Measurements from ENCODE around the gene AUTS2.

Gene AUTS2

DNA sequence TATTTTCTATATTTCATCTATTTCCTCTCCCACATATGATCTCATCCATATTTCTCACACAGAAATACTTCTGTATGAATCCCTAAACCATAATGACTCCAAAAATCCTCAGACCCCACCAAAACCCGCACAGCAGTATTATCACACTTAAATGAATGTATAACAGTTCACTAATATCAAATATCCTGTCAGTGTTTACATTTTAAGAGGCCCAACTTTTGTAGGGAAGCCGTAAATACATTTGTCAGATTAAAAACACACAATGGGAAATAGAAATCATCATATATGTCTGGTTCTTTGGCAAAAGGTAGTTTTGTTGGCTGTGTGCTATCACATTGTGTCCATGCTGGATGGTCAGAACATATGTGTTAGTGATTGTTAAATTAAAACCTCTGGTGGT is 4.2 kb downstream of the AUTS2 start:
- Histone ChIP-seq H3K4me1 (ENCODE audit: insufficient read depth, low read length) (peaks cover 11% of the 10 kb centered on the region; the same call in 1 of the 2 replicates), H3K9ac (ENCODE audit: low read depth, low read length) (no peak overlapping the region), H3K9me3 (ENCODE audit: insufficient read depth, low read depth, low read length) (no peaks in the 10 kb centered on the region), H3K4me3 (ENCODE audit: low read length) (no peak overlapping the region), H3K27ac (ENCODE audit: low read length) (no peak overlapping the region), H3K36me3 (ENCODE audit: insufficient read depth, low read depth, low read length) (no peaks in the 10 kb centered on the region), H3K27me3 (ENCODE audit: insufficient read depth, low read length) (peaks cover 80% of the 10 kb centered on the region)

DNA sequence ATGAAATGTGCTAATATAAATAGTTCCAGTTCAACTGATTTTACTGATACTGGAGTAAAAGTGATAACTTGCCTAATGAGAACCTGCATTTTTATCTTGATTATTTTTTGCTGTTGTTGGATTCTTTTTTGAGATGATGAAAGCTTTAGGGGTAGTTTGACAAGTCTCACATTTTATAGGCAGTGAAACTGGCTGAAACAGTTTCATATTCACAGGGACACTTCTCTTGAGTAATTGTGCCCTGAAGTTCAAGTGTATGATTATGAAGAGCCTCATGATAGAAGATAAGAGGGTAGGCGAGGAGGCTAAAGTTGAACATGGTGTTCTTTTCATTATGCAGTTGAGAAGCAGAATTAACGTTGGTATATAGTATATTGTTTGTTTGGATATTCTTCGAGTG is 5.1 kb downstream of the AUTS2 start:
- peaks cover 11% of the 10 kb centered on the region; the same call in 1 of the 2 replicates for H3K4me1 ChIP-seq (ENCODE audit: insufficient read depth, low read length)

DNA sequence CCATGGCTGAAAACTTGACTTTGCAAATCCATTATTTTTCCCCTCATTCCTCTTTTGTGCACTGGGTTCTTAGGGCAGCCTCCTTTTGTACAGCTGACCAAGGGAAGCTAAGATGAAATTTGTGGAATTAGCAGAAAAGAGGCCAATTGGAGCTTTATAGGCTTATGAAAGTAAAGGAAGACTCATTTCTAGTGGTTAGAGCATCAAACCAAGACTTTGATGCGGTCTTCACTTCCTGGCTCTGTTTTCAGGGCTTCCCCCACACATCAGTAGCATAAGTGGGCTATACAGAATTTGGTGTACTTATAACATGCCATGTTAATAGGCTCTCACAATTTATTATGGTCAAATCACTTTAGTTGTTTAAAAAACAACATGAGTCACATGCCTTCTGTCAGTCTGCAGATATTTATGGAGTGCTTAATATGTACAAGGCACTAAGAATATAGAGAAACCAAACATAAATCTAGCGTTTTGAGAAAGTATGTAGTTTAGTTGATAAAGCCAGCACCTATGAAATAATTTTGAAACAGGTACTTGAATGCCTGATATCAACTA is 5.7 kb downstream of the AUTS2 start:
- Histone ChIP-seq H3K4me1 (ENCODE audit: insufficient read depth, low read length) (peaks cover 16% of the 10 kb centered on the region; the same call in 1 of the 2 replicates), H3K36me3 (ENCODE audit: insufficient read depth, low read depth, low read length) (no peaks in the 10 kb centered on the region), H3K27me3 (ENCODE audit: insufficient read depth, low read length) (peaks cover 93% of the 10 kb centered on the region), H3K9me3 (ENCODE audit: insufficient read depth, low read depth, low read length) (no peaks in the 10 kb centered on the region), H3K27ac (ENCODE audit: low read length) (no peak overlapping the region), H3K4me3 (ENCODE audit: low read length) (no peak overlapping the region), H3K9ac (ENCODE audit: low read depth, low read length) (no peak overlapping the region)

More for the DNA sequence above, 5.1 kb downstream of the AUTS2 start:
- H3K27ac ChIP-seq (ENCODE audit: low read length), result no peak overlapping the region
- no peak overlapping the region for H3K4me3 ChIP-seq (ENCODE audit: low read length)
- peaks cover 86% of the 10 kb centered on the region for H3K27me3 ChIP-seq (ENCODE audit: insufficient read depth, low read length)
- H3K9me3 ChIP-seq (ENCODE audit: insufficient read depth, low read depth, low read length), result no peaks in the 10 kb centered on the region
- H3K36me3 ChIP-seq (ENCODE audit: insufficient read depth, low read depth, low read length), result no peaks in the 10 kb centered on the region
- H3K9ac ChIP-seq (ENCODE audit: low read depth, low read length), result no peak overlapping the region

DNA sequence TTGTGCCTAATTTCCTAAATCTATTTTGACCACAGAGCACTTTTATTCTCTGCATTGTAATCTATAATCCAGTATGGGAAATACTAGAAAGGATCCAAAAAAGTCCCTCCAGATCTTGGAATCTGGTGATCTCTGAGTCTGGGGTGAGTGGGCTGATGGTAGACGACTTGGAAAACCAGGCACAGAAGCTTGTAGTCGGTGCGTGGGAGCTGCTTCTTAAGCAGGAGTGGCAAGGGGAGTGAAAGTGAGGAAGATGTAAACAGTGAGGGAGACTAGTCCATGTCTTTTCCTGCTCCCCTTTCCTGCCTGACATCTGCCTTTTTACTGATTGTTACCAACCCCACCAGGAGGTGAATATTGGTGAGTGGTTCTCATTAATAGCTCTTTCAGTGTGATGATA is 6.8 kb downstream of the AUTS2 start:
- Histone ChIP-seq H3K9ac (ENCODE audit: low read depth, low read length) (no peak overlapping the region), H3K36me3 (ENCODE audit: insufficient read depth, low read depth, low read length) (no peaks in the 10 kb centered on the region), H3K27ac (ENCODE audit: low read length) (no peak overlapping the region), H3K9me3 (ENCODE audit: insufficient read depth, low read depth, low read length) (no peaks in the 10 kb centered on the region), H3K4me3 (ENCODE audit: low read length) (no peak overlapping the region), H3K4me1 (ENCODE audit: insufficient read depth, low read length) (peaks cover 22% of the 10 kb centered on the region; the same call in 1 of the 2 replicates), H3K27me3 (ENCODE audit: insufficient read depth, low read length) (peaks cover 100% of the 10 kb centered on the region)

DNA sequence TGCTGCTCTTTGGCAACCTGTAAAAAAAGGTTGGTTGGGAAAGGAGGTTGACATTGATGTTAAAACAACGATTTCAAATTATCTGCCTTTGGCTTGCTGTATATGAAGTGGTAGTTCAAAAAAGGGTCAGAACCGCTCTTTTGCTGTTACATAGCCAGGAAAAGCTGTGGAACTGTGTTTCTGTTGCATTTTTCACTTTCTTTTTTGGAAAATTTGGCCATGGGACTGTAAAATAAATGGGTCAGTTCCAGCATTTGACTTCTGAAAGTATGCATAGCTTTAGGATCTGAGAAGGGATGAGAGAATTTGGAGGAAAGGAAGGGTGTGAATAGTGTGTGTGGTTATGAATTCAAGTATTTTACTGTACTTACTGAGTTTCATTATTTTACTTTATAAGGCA is 7.3 kb downstream of the AUTS2 start:
- Histone ChIP-seq H3K27me3 (ENCODE audit: insufficient read depth, low read length) (peaks cover 100% of the 10 kb centered on the region), H3K4me1 (ENCODE audit: insufficient read depth, low read length) (peaks cover 19% of the 10 kb centered on the region; the same call in 1 of the 2 replicates)

DNA sequence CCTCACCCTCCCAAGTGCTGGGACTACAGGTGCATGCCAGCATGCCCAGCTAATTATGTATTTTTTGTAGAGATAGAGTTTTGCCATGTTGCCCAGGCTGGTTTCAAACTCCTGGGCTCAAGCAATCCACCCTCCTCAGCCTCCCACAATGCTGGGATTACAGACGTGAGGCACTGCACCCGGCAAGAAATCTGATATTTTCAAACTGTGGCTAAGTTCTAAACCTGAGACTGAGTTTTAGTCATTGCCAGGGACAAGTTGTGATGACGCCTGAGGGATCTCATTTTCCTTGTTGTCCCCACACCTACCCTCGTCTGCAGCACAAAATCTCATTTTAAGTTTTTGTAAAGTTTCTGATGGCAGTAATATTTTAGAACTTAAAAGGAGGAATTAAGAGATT is 9.8 kb downstream of the AUTS2 start:
- no peaks in the 10 kb centered on the region for H3K36me3 ChIP-seq (ENCODE audit: insufficient read depth, low read depth, low read length)
- H3K4me3 ChIP-seq (ENCODE audit: low read length), result no peak overlapping the region
- H3K4me1 ChIP-seq (ENCODE audit: insufficient read depth, low read length), result peaks cover 11% of the 10 kb centered on the region; the same call in 1 of the 2 replicates
- H3K9ac ChIP-seq (ENCODE audit: low read depth, low read length), result no peak overlapping the region
- H3K9me3 ChIP-seq (ENCODE audit: insufficient read depth, low read depth, low read length), result no peaks in the 10 kb centered on the region
- H3K27me3 ChIP-seq (ENCODE audit: insufficient read depth, low read length), result peaks cover 100% of the 10 kb centered on the region
- H3K27ac ChIP-seq (ENCODE audit: low read length), result no peak overlapping the region

More for the DNA sequence above, 7.3 kb downstream of the AUTS2 start:
- no peaks in the 10 kb centered on the region for H3K9me3 ChIP-seq (ENCODE audit: insufficient read depth, low read depth, low read length)
- no peaks in the 10 kb centered on the region for H3K36me3 ChIP-seq (ENCODE audit: insufficient read depth, low read depth, low read length)
- no peak overlapping the region for H3K9ac ChIP-seq (ENCODE audit: low read depth, low read length)
- no peak overlapping the region for H3K27ac ChIP-seq (ENCODE audit: low read length)
- H3K4me3 ChIP-seq (ENCODE audit: low read length), result no peak overlapping the region

DNA sequence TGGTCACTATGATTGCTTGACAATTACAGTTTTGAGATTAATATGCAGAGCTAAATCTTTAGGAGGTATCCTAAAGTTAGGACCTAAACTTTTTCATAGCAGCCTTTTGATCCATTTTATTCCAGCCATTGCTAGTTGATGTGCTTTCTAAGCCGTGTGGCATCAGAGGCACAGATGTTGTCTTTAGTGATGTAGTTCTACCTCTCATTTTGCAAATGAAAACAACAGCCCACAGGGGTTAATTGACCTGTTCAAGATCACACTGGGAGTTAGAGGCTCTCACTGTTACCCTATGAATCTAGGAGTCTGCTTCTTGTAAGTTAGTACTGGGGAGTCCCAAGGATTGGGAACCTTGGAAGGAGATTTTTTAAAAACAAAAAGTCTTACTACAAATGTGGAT is 10.6 kb downstream of the AUTS2 start:
- H3K4me1 ChIP-seq (ENCODE audit: insufficient read depth, low read length), result peaks cover 17% of the 10 kb centered on the region; the same call in 1 of the 2 replicates

DNA sequence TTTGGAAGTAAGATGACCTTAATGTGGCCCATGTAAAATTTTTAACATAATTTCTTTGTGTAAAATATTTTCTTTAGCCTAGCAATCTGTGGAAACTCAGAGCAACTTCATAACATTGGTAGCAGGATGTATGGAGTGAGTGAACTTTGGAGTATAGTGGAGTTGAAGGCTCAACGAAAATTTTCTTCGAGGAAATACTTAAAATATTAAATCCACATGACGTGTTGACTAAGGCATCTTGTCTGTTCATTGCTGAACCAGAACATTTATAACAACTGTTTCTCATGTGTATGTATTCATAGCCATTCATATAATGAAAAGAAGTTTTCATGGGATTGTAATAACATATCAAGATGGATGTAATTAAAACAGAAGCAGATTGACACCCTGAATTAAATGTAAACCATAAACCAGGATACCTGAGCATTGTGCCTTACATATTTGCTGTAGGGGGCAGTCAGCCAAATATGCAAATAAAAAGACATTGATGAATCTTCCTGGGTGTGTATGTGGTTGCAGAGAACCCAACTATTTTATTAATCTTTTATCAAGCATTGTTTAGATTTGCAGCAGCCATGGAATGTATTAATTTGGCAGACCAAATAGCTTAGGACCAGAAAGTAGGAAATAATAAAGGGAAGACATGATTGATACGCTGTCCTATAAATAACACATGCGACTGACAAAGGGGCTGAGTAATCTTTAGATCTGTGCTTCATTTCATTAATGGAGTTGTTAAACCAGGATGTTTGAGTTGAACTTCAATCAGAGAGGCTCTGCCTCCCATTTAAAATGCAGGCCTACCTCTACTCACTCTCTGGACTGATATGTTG is 11.5 kb downstream of the AUTS2 start:
- Histone ChIP-seq H3K4me3 (ENCODE audit: low read length) (no peak overlapping the region), H3K27me3 (ENCODE audit: insufficient read depth, low read length) (peaks cover 100% of the 10 kb centered on the region), H3K9me3 (ENCODE audit: insufficient read depth, low read depth, low read length) (no peaks in the 10 kb centered on the region), H3K9ac (ENCODE audit: low read depth, low read length) (no peak overlapping the region), H3K36me3 (ENCODE audit: insufficient read depth, low read depth, low read length) (no peaks in the 10 kb centered on the region), H3K4me1 (ENCODE audit: insufficient read depth, low read length) (peaks cover 19% of the 10 kb centered on the region; the same call in 1 of the 2 replicates), H3K27ac (ENCODE audit: low read length) (no peak overlapping the region)

More for the DNA sequence above, 10.6 kb downstream of the AUTS2 start:
- Histone ChIP-seq H3K9ac (ENCODE audit: low read depth, low read length) (no peak overlapping the region), H3K27ac (ENCODE audit: low read length) (no peak overlapping the region), H3K36me3 (ENCODE audit: insufficient read depth, low read depth, low read length) (no peaks in the 10 kb centered on the region), H3K9me3 (ENCODE audit: insufficient read depth, low read depth, low read length) (no peaks in the 10 kb centered on the region), H3K4me3 (ENCODE audit: low read length) (no peak overlapping the region), H3K27me3 (ENCODE audit: insufficient read depth, low read length) (peaks cover 100% of the 10 kb centered on the region)

DNA sequence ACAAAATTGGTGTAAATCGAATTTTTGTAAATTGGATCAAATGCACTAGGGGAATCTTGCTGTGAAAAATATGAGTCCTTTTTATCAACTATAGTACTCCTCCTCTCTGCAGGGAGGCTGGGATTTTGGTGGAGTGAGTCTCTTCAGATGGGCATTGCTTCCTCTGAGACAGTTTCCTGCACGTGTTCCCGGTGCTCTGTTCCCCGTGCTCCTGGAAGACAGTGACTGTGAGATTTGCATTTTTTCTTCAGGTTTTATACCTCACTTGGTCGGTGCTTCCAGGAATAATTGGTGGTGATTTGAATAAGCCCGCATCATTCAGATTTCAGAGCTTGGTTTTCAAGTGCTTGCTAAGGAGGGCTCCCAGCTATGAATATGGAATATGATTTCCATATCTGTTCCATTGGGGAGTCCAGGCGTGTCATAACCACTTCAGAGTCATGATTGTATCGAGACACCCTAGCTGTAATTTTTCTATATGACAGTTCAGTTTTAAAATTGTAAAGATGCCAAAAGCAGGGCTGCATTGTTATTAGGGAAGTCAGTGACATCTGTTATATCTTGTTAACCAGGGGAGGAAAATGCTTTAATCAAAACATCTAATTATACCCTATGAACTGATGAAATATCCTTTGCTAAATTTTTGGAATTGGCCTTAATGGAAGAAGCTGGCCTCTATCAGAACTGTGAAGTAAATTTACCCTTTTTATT is 12.3 kb downstream of the AUTS2 start:
- Histone ChIP-seq H3K9ac (ENCODE audit: low read depth, low read length) (no peak overlapping the region), H3K9me3 (ENCODE audit: insufficient read depth, low read depth, low read length) (no peaks in the 10 kb centered on the region), H3K27me3 (ENCODE audit: insufficient read depth, low read length) (peaks cover 100% of the 10 kb centered on the region), H3K4me1 (ENCODE audit: insufficient read depth, low read length) (peaks cover 19% of the 10 kb centered on the region; the same call in 1 of the 2 replicates), H3K4me3 (ENCODE audit: low read length) (no peak overlapping the region), H3K27ac (ENCODE audit: low read length) (no peak overlapping the region), H3K36me3 (ENCODE audit: insufficient read depth, low read depth, low read length) (no peaks in the 10 kb centered on the region)

DNA sequence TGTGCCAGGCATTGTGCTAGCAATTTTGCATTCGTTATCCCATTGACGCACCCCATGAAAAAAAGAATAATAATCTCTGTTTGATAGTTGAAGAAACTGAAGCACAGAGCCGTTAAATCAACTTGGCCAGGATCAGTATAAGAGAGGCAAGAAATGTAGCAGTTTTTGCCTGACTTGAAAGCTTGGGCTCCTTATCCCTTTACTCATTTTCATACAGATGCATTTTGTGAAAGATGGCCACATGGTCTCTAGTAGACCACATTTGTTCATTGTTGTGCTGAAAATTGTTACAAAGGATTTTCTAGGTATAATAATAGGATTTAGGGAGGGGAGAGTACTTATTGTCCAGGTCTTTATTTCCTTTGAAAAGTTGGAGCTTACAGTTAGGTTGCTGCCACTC is 14.7 kb downstream of the AUTS2 start:
- peaks cover 29% of the 10 kb centered on the region; the same call in 1 of the 2 replicates for H3K4me1 ChIP-seq (ENCODE audit: insufficient read depth, low read length)
- no peak overlapping the region for H3K27ac ChIP-seq (ENCODE audit: low read length)
- H3K4me3 ChIP-seq (ENCODE audit: low read length), result no peak overlapping the region
- H3K36me3 ChIP-seq (ENCODE audit: insufficient read depth, low read depth, low read length), result no peaks in the 10 kb centered on the region
- no peaks in the 10 kb centered on the region for H3K9me3 ChIP-seq (ENCODE audit: insufficient read depth, low read depth, low read length)
- no peak overlapping the region for H3K9ac ChIP-seq (ENCODE audit: low read depth, low read length)
- H3K27me3 ChIP-seq (ENCODE audit: insufficient read depth, low read length), result peaks cover 100% of the 10 kb centered on the region

DNA sequence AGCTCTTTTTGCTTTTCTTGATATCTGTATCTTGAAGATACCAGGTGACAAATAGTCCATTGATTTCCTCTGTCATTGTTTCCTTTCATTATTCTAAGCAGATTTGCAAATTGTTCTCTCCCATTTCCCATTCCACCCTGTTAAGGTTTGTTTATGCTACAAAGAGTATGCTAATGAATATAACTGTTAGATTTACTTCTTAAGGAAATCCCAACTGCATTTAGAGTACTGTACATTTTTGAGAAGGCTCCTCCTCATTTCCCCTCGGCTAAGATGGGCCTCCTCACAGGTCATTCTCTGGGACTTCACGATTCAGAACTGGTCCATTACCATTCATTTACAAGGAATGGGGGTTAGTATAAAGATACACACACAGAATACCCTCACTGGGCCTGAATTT is 15.6 kb downstream of the AUTS2 start:
- H3K9me3 ChIP-seq (ENCODE audit: insufficient read depth, low read depth, low read length), result no peaks in the 10 kb centered on the region
- no peak overlapping the region for H3K4me3 ChIP-seq (ENCODE audit: low read length)
- H3K27me3 ChIP-seq (ENCODE audit: insufficient read depth, low read length), result peaks cover 100% of the 10 kb centered on the region
- no peak overlapping the region for H3K27ac ChIP-seq (ENCODE audit: low read length)
- H3K4me1 ChIP-seq (ENCODE audit: insufficient read depth, low read length), result peaks cover 33% of the 10 kb centered on the region
- H3K9ac ChIP-seq (ENCODE audit: low read depth, low read length), result no peak overlapping the region
- no peaks in the 10 kb centered on the region for H3K36me3 ChIP-seq (ENCODE audit: insufficient read depth, low read depth, low read length)

Data from iPS-20b (cell line).